Cardiac septum (tissue), 1 donor: ENCODE data around the gene SLC48A1. TPM values are rescaled to one million over a fixed set of nuclear protein-coding genes. Genes with fewer than 3 reads are reported as not detected.
A peak's percentile ranks its signal among the peaks of the same experiment; 100 is the strongest.

ENCODE experiments used
- DNase-seq: peaks from one replicate; pipeline ENCODE4 v3.0.0-alpha.2; 2020; ENCODE audit warnings: low spot score
- intact Hi-C: fragments of 100-400 bp; cut with DNase I; formaldehyde crosslinking; loops from one replicate; pipeline ENCODE4 v1.14.0; 2022
- long read RNA-seq: library from polyadenylated mRNA; unstranded; transcript quantifications from one replicate; pipeline ENCODE4 v2.0.0, GENCODE V29; 2021
- total RNA-seq: library from RNA; stranded (reverse); fragmentation: NEBNext Ultra II Directional; extraction: Animal tissue kit (Norgen Biotek cat#: 25700); gene quantifications from one replicate; pipeline ENCODE4 v1.2.1, GENCODE V29; 2021
- donor health status: DM: no; HTN: no; CAD: no.

The SLC48A1 gene
- total RNA-seq: 20.7 TPM
- long read RNA-seq, transcript SLC48A1-201 (3 exons, 3,010 nt): major isoform, 36 of 39 reads
- long read RNA-seq, partial matches to known transcripts: 0 of 39 reads
- long read RNA-seq, other reads (novel, unspliced or antisense): 3 of 39 reads

DNA sequence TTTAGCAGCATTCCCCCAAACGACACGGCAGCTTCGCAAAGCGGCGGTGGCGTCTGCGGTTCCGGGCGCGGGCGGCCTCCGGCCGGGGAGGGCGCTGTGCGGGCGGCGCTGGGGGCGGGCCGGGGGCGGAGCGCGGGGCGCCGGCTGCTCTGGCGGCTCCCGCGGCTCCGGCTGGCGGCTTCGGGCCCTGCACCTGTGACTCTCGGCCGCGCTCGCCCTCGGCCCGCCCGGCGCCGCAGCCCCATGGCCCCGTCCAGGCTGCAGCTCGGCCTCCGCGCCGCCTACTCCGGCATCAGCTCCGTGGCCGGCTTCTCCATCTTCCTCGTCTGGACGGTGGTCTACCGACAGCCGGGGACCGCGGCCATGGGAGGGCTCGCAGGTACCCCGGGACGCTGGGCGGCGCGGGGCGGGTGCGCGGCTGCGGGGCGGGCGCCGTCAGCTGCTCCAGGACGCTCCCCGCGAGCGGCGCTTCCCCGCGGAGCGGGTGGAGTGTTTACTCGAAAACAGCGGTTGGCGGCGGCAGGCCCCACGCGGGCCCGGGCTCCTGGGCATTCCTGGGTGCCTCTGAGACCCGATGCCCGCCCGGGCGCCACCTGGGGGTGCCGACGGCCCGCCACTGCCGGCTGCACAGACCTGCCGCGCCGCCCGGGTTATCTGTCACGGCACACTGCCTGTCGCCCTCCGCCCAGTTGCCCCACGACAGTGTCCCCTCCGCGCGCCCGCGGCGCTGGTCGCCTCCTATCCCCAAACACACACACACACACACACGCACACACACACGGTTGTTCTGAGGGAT, at the start of gene SLC48A1:
Gene SLC48A1 (plus strand): TSS at position 177 of the 796 bp plus-strand sequence. CDS start 67 bp downstream, at position 244.
- peak; percentile 90 for DNase-seq

DNA sequence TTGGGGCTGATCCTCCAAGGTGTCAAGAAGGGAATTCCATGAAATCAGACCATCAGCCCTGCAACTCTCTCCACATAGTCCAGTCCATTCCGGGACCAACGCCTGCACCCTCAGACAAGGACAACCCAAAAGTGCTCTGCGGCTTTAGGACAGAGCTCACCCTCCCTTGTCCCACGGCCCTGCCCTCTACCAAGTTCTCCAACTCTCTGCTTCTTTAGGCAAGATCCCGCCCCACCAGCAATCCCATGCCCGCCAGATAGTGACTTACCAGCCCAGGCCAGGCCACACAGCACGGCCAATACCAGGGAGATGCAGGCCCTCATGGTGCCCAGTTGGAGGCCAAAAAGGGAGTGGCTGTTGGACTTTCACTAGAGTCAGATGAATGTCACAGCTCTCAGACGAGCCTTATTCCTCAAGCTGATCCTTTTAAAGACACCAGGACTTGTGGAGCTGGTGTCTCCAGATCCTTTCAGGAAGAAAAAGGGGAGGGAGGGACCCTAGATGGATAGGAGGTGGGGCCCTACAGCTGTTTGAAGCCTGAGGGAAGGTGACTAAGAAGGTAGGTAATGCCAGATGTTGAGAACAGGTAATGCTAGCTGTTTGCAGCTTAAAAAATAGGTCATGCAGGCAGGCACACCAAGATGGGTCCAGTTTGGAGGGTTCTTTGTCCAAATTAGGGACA, 47.8 kb upstream of the SLC48A1 start, which contains the start of gene ENDOU:
Gene ENDOU (minus strand): TSS at position 400 of the 682 bp plus-strand sequence. CDS start 77 bp downstream, at position 323.
- intact Hi-C loops: no loop called here
- DNase-seq: peak; percentile 51

More for the DNA sequence above, at the start of gene SLC48A1:
- intact Hi-C loops: loop anchor here (5.0 kb wide), 1 partner anchor 121 kb away; no protein-coding TSS in a partner anchor

DNA sequence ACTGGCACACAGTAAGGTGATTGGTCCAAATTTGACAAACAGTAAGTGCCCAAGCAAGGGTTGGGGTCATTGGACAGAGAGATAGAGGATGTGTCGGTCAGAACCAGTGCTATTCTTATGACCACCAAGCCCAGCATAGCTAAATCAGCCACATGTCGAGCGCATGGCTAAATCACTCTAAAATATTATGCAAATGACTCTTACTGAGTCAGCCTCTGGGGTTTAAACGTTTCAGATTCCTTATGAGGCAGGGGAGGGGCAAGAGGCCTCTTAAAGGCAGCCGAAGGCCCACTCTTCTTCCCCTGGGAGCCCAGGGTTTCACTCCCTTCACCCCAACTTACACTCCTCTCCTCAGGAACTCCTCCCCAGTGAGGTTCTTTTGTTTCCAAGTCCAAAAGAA, 47.1 kb upstream of the SLC48A1 start:
- no peak for DNase-seq
- intact Hi-C loops: no loop called here

DNA sequence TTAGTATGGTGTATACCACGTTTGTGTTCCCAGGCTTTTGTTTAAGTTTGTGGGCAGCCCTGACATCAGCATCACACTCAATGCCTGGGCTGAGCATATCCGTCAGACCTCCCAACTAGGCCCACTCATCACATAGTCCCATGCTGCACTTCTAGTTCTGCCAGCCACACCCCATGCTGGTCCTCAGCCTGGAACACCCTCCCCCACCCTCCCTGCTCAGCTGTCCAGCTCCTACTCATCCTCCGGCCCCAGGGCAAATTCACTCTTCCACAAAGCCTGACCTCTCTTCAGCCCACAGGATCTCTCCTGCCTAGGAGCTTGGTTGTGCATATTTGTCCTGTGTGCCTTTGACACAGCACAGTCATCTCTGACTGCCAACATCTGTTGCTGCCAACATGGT, 43.8 kb upstream of the SLC48A1 start:
- peak; percentile 50 for DNase-seq
- intact Hi-C loops: no loop called here

DNA sequence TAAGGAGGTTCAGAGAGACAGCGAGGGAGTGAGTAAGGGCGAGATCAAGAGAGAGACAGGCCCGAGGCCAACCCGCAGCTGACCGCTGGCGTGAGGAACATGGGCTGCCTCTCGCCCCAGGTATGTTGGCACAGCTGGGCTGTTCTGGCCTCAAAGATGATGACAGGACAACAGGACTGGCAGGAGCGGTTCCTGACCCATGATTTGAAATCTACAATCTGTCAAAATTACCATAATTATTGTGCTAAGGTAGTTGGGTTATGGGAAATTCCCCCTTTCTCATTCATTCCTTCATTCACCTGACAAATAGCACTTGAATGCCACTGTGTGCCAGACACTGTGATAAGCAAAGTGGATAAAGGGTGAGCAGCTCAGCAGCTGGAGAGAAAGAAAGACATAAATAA, 42.7 kb upstream of the SLC48A1 start:
- peak; percentile 50 for DNase-seq
- intact Hi-C loops: no loop called here

DNA sequence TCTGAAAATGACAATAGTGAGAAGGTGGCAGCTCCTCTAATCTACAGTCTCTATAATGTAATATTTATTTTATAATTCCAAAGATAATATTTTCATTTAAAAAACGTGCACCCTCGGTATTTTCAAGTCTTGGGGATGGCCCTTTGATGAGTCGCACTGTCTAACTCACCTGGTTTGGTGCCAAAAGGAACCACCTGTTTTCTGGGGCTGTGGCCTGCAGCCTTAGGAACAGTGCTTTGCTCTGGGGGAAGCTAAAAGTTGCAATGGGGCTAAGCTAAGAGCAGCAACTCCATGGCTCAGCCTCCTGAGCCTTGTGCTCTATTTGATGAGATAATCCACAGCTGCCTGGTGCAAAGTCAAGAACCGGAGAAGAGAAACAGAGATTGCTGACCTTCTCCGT, 41.3 kb upstream of the SLC48A1 start:
- intact Hi-C loops: no loop called here
- DNase-seq: no peak

DNA sequence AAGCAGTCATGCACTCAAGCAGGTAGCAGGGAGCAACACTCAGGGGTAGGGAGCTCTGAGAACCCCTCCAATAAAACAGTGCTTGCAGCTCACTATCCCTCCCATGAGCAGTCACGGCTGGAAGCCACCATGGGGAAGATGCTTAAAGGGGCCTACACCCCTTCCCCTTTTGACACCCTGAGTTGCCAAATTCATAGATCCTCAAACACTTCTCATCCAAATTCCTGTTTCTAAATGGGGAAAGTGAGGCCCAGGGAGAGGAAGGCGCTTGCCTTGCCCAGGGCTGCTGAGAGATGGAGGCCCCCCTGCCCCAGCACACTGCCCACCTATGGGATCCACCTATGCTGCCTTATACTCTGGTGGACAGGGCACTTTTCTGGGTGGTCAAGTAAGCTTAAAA, 40.5 kb upstream of the SLC48A1 start:
- no peak for DNase-seq
- intact Hi-C loops: no loop called here

DNA sequence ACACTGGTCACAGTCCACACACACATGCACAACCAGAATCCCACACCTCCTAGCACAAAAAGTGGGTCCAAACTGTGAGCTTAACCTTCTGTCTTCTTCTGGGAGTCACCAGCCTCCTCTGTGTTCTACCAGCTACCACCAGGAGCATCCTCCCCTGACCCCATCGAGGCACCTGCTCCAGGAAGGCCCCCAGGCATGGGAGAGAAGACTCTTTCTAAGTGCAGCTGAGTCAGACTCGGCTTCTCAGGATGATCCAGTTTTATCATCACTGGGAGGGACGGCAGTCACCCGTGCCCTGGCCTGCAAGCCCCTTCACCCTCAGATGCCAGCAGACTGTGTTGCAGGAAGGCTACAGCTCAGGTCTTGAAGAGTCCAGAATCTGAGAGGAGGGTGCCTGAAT, 39.9 kb upstream of the SLC48A1 start:
- no peak for DNase-seq
- intact Hi-C loops: no loop called here

DNA sequence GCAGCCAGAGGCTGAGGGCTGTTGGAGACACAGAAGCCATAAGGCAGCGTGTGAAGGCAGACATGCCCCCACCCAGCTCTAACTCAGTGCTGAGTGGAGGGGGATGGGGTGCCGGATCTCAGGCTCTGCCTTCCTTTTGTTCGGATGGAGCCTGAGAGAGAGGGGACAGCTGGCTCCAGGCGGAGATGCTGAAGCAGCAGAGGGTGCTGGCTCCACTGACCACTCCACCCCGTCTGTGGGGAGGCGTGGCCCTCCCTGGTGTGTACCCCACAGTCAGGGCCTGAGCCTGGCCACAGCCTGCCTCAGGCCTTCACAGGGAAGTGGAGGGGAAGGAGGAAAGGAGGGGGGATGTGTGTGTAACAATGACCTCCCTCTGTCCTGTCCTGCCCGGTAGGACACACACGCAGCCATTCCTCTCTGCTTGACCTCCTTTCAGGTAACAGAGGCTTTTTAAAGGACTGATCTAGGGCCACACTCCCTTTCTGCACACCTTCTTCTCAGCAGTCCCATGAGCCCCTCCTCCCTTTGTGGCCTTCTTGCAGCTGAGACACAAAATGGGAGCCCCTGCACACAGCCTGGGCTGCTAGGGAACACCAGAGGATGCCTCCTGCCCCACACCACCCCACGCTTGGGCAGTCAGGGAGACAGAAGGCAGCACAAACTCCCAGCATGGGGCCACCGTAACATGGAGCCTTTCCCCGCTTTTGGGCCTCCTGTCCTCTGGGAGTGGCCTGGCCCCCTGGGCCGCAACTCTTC, 38.1 kb upstream of the SLC48A1 start:
- intact Hi-C loops: no loop called here
- no peak for DNase-seq

DNA sequence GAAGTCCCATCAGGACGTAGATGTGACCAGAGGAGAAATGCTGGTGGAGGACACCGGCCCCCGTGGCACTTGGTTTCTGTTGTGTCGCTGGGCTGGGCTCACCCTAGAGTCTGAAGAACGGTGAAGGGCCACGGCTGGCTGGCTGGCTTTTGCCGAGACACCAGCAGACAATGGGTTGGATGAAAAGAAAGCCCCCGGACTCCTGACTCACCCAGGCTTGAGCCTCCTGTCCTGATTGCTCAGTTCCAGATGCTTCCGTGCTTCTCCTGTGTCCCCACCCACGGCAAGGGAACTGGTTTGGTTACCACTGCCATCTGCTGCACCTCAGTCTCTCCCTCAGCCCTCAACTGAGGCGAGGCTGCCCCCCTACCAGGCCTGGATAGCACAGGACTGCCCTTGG, 37.4 kb upstream of the SLC48A1 start:
- no peak for DNase-seq
- intact Hi-C loops: no loop called here

DNA sequence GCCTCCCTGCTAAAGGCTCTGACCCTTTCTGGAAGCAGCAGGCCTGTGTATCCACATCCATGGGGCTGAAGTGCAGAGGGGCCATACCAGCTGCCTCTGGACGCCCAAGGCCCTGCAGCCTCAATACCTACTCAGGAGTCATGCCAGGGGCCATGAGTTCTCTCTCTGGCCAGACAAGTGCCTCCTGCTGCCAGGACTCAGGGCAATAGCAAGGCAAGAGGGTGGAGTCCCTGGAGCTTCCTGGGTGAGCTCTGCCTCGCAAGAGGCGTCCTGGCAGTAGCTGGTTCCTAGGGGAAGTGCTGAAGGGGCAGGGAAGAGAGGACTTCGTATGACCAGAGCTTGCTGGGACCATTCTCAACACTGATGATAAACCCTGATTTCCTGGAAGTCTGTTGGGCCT, 36.8 kb upstream of the SLC48A1 start:
- no peak for DNase-seq
- intact Hi-C loops: no loop called here

DNA sequence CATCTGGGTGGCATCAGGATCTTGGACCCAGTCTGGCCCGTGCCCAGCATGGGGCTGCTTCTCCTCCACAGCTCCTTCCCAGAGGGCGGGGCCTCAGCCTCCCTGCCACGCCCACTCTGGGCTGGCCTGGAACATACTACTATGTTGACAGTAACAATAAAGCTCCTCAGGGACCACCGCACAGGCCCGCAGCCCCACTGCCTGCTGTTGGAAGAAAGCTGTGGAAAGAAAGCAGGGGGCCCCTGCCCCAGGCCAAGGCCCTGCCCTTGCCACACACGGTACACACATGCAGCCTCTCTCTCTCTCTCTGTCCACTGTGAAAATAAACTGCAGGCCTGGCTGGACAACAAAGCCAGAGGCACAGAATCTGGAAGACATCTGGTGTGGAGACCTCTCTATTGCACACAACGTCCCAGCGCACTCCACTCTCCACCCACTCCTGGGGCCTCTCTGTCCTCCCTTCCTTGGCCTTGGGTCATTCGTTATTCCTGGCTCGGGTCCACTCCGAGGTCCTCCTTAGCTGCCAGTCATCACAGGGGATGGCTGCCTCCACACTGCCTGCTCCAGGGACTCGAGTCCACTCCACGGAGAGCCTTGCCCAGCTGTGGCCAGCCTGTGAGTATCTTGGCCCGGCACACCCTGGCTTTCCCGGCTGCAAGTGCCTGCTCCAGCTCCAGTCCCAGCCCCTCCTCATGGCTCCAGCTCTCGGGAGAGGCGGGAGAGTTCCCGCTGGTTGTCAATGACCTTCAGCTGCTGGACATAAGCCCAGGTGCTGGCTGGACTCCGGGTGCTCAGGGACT, 36.0 kb upstream of the SLC48A1 start:
- intact Hi-C loops: loop anchor here (1.0 kb wide), 2 partner anchors 16 to 20 kb away; no protein-coding TSS in a partner anchor
- DNase-seq: peak; percentile 90

DNA sequence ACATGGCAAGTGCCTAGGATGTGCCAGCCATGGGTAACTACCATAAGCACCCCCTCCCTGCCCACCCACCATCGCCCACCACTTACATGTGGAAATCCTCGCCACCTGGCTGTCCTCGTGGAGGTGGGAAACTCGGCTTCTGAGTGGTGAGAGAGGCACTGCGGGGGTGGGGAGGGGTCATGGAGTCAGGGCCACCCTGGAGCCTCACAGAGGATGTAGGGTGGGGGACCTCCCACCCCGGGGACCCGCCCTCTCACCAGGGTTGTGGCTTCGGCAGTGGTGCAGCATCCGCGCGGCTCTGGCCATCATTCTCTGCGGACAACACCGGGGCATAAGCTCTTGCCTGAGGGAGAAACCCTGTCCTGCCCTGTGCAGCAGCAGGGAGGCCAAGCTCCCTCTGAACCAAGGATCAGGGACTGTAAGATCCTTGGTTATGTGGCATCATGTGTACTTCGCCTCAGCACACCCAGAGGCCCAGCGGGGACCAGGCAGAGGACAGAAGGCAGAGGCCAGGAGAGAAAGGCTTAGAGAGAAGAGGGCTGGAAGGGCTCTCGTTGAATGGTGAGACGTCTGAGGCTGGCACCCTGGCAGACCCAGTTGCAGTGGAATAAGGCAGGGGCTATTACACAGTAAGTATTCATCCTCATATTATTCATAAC, 35.0 kb upstream of the SLC48A1 start:
- DNase-seq: no peak
- intact Hi-C loops: loop anchor here (1.0 kb wide), 2 partner anchors 15 to 21 kb away; no protein-coding TSS in a partner anchor

DNA sequence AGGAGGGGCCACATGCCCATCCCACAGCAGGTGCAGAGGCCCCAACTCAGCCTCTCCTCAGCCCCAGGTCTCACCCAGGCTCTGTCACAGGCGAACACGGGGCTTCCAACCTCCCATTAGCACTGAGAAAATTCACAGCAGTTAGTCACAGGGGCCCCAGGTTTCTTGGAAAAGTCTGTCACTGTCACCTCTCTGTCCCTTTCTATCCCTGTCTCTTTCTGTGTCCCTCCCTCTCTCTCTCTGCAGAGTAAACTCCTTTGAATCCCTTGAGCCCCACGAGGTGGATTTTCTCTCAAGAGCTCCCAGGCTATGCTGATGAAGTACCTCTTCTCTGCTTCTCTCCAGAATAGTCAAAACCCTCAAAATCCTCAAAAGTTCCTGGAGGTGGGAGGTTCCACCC, 33.7 kb upstream of the SLC48A1 start:
- intact Hi-C loops: no loop called here
- DNase-seq: no peak

DNA sequence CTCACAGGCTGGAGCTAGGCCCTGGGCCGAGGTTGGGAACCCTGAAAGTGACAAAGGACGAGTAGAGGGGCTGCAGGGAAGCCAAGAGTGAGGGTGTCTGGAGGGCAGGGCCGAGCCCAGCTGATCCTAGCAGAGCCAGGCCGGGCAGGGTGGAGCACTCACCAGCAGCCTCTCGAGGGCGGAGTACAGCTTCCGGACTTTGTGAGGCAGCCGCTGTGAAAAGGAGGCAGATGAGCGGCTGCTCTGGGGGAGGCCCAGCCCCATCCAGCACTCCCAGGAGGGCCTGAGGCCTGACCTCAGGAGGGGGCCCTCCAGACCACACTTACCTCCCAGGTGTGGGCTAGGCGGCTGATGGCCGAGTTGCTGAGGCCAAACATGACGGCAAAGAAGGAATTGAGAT, 33.1 kb upstream of the SLC48A1 start:
- intact Hi-C loops: no loop called here
- no peak for DNase-seq

DNA sequence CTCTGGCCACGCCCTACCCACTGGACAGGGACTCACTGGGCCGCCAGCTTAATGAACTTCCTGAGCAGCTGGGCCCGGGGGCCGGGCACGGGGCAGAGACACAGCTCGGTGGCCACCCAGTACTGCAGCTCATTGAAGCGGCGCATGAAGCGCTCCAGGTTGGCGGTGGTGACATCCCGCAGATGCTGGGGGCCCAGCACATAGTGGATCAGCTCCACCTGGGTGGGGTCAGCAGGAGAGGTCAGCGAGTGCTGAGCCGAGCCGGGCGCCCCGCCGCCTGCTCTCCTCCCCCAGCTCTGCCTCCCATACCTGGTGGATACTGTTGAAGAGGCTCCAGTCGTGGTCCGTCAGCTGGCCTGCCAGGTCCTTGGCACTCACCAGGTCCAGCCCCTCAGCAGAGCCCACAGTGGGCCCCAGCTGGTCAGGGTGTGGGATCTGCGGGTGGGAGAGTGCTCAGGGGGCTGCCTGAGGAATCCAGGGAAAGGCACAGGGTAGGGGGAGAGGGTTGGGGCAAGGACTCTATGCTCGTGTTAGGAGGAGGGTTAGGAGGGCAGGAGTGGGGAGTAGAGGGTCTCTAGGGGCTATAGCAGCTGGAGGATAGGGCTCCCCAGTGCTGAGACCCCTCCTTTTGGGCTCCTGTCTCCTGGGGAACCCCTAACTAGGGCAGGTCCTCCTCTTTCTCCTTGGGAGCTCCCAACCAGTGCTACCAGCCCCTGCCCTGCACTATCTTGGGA, 32.3 kb upstream of the SLC48A1 start:
- no peak for DNase-seq
- intact Hi-C loops: no loop called here

DNA sequence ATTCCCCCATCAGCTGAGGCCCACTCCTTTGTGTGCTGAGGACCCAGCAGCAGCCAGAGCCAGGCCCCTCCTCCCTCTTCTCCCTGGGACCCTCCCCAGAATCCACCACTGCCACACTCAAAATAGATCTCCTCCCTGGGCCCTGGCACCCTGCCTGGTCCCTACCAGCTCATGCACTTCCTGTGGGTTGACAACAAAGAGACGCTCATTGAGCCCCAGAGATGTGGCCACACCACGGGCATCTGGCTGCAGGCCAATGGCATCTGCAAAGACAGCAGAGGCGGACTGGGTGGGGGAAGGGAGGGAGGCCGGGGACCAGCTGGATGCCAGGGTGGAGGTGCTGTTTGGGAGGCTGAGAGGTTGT, 31.7 kb upstream of the SLC48A1 start:
- intact Hi-C loops: no loop called here
- peak; percentile 90 for DNase-seq

DNA sequence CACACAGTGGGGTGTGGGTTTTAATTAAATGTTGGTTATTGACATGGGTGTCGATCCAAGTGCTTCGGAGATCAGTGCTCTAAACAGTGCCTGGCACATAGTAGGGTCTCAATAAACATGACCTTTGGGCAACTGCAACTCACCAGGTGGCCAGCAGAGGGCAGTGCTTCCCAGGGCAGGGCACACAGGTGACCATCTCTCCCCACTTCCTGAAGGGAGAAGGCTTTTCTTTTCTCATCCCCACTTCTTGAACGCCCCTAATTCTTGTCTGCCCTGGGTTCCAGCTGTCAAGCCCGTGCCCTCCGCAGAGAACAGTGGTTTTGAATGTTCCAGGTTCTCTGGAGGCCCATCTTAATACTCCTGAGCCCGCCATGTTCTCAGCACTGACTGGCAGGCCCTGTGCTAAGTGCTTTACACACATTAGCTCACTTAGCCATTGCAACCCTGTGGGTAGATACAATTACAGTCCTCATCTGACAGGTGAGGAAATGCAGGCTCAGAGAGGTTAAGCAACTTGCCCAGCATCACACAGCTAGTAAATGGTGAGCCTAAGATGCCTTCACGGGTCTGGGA, 30.7 kb upstream of the SLC48A1 start:
- peak; percentile 84 for DNase-seq
- intact Hi-C loops: no loop called here
